Nephron progenitor cell (in vitro differentiated cells): ENCODE results near the gene CD33.

Experiments
- DNase-seq: peaks from one replicate; pipeline ENCODE4 v3.0.0; 2021
- H3K27ac Mint-ChIP-seq: 2 replicates; pipeline ENCODE4 v1.8.0; 2021; ENCODE audit warnings: mild to moderate bottlenecking, moderate library complexity, mixed read lengths
- H3K27me3 Mint-ChIP-seq: 2 replicates; pipeline ENCODE4 v1.8.0; 2021; ENCODE audit warnings: mild to moderate bottlenecking, low read depth, mixed read lengths; ENCODE audit not compliant: poor library complexity
- H3K36me3 Mint-ChIP-seq: 2 replicates; pipeline ENCODE4 v1.8.0; 2021; ENCODE audit warnings: low read depth, mixed read lengths
- H3K4me1 Mint-ChIP-seq: 2 replicates; pipeline ENCODE4 v1.8.0; 2021; ENCODE audit warnings: mixed read lengths
- H3K4me3 Mint-ChIP-seq: 2 replicates; pipeline ENCODE4 v1.8.0; 2021; ENCODE audit warnings: mild to moderate bottlenecking, moderate library complexity, mixed read lengths
- H3K9me3 Mint-ChIP-seq: 2 replicates; pipeline ENCODE4 v1.8.0; 2021; ENCODE audit warnings: mild to moderate bottlenecking, moderate library complexity, mixed read lengths
- TF ChIP-seq, protein P1 (sequence below): fragments of 200-600 bp; sonication (generic); IDR thresholded peaks from 2 replicates; pipeline ENCODE4 v1.5.0; 2021; ENCODE audit warnings: antibody characterized with exemption

Gene CD33

DNA sequence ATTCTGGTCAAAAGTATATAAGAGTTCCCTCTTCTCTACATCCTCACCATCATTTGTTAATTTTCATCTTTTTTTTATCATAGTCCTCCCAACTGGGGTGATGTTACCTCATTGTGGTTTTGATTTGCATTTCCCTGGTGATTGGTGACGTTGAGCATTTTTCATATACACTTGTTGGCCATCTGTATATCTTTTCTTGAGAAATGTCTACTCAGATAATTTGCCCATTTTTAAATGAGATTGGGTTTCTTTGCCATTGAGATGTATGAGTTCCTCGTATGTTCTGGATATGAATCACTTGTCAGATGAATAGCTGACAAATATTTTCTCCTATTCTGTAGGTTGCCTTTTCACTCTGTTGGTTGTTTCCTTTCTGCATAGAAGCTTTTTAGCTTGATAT, 2.4 kb downstream of the CD33 start:
- no peak overlapping the region for H3K4me3 Mint-ChIP-seq
- H3K4me1 Mint-ChIP-seq, result no peaks in the 10 kb centered on the region
- peaks cover 16% of the 10 kb centered on the region for H3K27me3 Mint-ChIP-seq
- TF ChIP-seq, protein P1, sequence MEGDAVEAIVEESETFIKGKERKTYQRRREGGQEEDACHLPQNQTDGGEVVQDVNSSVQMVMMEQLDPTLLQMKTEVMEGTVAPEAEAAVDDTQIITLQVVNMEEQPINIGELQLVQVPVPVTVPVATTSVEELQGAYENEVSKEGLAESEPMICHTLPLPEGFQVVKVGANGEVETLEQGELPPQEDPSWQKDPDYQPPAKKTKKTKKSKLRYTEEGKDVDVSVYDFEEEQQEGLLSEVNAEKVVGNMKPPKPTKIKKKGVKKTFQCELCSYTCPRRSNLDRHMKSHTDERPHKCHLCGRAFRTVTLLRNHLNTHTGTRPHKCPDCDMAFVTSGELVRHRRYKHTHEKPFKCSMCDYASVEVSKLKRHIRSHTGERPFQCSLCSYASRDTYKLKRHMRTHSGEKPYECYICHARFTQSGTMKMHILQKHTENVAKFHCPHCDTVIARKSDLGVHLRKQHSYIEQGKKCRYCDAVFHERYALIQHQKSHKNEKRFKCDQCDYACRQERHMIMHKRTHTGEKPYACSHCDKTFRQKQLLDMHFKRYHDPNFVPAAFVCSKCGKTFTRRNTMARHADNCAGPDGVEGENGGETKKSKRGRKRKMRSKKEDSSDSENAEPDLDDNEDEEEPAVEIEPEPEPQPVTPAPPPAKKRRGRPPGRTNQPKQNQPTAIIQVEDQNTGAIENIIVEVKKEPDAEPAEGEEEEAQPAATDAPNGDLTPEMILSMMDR, result no peak
- H3K36me3 Mint-ChIP-seq, result no peaks in the 10 kb centered on the region
- no peak for DNase-seq
- H3K27ac Mint-ChIP-seq, result no peak overlapping the region
- H3K9me3 Mint-ChIP-seq, result peaks cover 6% of the 10 kb centered on the region

DNA sequence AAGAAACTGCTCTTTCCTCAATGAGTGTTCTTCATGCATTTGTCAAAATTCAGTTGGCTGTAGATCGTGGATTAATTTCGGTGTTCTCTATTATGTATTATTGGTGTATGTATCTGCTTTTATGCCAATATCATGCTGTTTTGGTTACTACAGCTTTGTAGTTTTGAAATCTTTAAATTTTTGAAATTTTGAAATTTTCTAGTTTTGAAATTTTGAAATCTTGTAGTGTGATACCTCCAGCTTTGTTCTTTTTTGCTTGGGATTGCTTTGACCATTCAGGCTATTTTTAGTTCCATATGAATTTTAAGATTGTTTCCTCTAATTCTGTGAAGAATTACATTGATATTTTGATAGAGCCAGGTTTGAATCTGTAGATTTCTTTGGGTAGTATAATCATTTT, 3.1 kb downstream of the CD33 start:
- peaks cover 16% of the 10 kb centered on the region for H3K27me3 Mint-ChIP-seq
- no peak for DNase-seq
- no peak overlapping the region for H3K27ac Mint-ChIP-seq
- H3K4me3 Mint-ChIP-seq, result no peak overlapping the region
- TF ChIP-seq, protein P1, result no peak
- peaks cover 11% of the 10 kb centered on the region for H3K9me3 Mint-ChIP-seq
- no peaks in the 10 kb centered on the region for H3K36me3 Mint-ChIP-seq
- H3K4me1 Mint-ChIP-seq, result no peaks in the 10 kb centered on the region

DNA sequence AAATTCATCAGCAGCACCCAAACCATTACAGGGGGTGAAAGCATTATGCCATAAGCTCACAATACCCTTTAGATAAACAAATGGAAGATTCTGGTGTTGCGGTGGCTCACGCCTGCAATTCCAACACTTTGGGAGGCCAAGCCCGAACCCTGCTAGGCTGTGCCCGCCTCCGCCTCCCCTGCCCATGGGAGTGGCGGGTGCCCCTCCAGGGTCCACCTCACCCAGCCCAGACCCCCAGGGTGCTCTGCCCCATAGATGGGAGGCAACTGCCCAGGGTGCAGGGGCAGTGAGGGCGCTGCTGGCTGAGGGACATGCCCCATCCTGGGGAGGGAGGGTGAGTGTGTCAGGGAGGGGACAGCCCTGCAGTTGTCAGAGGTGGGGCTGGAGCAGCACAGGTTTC, 16.0 kb downstream of the CD33 start:
- Mint-ChIP-seq H3K27ac (no peak overlapping the region), H3K36me3 (no peaks in the 10 kb centered on the region), H3K4me1 (no peaks in the 10 kb centered on the region), H3K4me3 (no peak overlapping the region), H3K27me3 (peaks cover 6% of the 10 kb centered on the region), H3K9me3 (peaks cover 9% of the 10 kb centered on the region)
- DNase-seq, result no peak
- TF ChIP-seq, protein P1, result no peak

DNA sequence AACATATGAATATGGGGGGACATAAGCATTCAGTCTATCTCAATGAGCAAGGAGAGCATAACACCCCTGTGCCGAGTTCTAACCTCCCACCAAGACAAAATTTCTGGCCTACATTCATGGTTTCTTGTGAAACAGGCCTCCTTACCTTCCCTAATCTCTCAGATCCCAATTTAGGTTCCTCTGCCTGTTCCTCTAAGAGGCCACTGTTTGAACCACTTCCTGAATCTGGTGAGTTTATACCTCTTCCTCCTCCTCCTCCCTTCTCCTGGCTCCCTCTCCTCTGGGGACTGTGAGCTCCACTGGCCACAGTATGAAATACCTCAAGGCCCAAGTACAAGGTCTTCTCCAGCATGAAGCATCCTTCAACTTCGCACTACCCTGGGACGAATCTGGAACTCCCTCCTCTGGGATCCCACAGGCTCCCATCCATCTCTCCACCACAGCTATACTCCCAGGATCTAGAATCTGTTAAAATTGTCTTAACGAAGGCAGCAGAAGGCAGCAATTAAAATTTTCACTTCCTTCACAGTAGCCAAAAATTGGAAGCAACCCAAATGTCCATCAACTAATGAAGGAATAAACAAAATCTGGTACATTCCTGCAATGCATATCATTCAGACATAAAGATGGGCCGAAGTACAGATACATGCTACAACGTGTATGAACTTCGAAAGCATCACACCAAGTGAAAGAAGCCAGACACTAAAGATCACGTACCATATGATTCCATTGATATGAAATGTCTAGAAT, 18.2 kb downstream of the CD33 start:
- H3K9me3 Mint-ChIP-seq, result peaks cover 15% of the 10 kb centered on the region
- no peaks in the 10 kb centered on the region for H3K4me1 Mint-ChIP-seq
- DNase-seq, result no peak
- peaks cover 9% of the 10 kb centered on the region for H3K27me3 Mint-ChIP-seq
- TF ChIP-seq, protein P1, result no peak
- H3K4me3 Mint-ChIP-seq, result no peak overlapping the region
- no peak overlapping the region for H3K27ac Mint-ChIP-seq
- H3K36me3 Mint-ChIP-seq, result no peaks in the 10 kb centered on the region

DNA sequence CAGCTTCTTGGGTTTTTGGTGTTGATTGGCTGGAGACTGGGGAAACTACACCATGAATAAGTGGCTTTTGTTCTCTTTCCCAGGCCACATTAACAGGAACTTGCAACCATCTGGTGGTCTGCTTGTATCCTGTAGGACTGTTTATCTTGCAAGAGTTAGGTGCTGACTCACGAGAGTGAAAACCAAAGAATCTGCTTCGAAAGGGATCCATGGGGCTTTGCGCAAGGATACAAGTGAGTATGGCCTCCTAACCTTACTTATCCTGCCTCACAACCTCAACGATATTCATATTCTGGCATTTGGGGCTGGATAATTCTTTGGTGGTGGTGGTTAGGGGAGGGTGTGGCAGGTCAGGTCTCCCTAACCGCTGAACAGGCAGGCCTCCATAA, 21.3 kb downstream of the CD33 start:
- H3K27ac Mint-ChIP-seq, result no peak overlapping the region
- H3K27me3 Mint-ChIP-seq, result peaks cover 11% of the 10 kb centered on the region
- TF ChIP-seq, protein P1, result no peak

DNA sequence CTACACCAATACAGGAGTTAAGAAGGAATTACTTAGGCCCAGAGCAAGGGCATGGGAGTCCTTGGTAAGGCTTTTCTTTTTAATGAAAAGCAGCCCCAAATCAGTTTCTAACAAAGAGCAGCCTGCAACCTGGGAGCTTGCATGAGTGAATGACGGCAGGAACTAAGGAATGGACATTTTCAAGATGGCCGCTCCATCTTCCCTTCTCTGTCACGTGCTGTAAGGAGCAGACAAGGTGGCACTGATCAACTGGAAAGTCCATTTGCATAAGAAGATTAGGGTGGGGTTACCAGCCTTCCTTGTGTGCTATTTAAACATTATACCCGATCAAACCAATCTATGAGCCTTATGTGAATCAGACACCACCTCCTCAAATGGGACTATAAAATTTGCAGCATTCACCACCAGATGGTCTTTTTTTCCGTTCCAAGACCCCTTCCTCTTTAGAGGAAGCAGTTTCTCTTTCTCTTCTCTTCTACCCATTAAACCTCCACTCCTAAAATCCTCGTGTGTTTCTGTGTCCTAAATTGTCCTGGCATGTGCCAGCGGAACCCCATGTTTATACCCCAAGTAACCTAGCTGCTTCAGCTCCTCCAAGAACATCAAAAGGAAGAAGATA, 23.2 kb downstream of the CD33 start:
- H3K36me3 Mint-ChIP-seq, result no peaks in the 10 kb centered on the region
- no peak overlapping the region for H3K4me3 Mint-ChIP-seq
- peaks cover 12% of the 10 kb centered on the region for H3K27me3 Mint-ChIP-seq
- no peaks in the 10 kb centered on the region for H3K4me1 Mint-ChIP-seq
- TF ChIP-seq, protein P1, result no peak
- peaks cover 24% of the 10 kb centered on the region for H3K9me3 Mint-ChIP-seq
- no peak for DNase-seq
- H3K27ac Mint-ChIP-seq, result no peak overlapping the region

More for the DNA sequence above, 21.3 kb downstream of the CD33 start:
- H3K4me1 Mint-ChIP-seq, result no peaks in the 10 kb centered on the region
- peaks cover 19% of the 10 kb centered on the region for H3K9me3 Mint-ChIP-seq
- H3K36me3 Mint-ChIP-seq, result no peaks in the 10 kb centered on the region
- no peak overlapping the region for H3K4me3 Mint-ChIP-seq
- no peak for DNase-seq
